NT2/D1 (cell line): Measurements from ENCODE around the gene ATP8B1.
A peak's percentile ranks its signal among the peaks of the same experiment; 100 is the strongest.

Experiments
- DNase-seq: peaks from one replicate; pipeline ENCODE4 v3.0.0-alpha.2; 2011; ENCODE audit warnings: low read depth, low spot score
- H3K27me3 ChIP-seq: 2 replicates; pipeline ENCODE4 v1.6.0; 2011; ENCODE audit warnings: mild to moderate bottlenecking; ENCODE audit not compliant: insufficient read length, insufficient read depth
- H3K36me3 ChIP-seq: 2 replicates; pipeline ENCODE4 v1.6.1; 2011; ENCODE audit warnings: mild to moderate bottlenecking, low read length, mixed read lengths; ENCODE audit not compliant: insufficient read depth, insufficient read length
- H3K4me1 ChIP-seq: 2 replicates; pipeline ENCODE4 v1.5.1; 2011; ENCODE audit not compliant: insufficient read depth, insufficient read length
- H3K4me3 ChIP-seq: 2 replicates; pipeline ENCODE4 v1.5.1; 2011; ENCODE audit warnings: low read depth; ENCODE audit not compliant: insufficient read length
- H3K9ac ChIP-seq: 2 replicates; pipeline ENCODE4 v1.6.0; 2011; ENCODE audit warnings: low read depth; ENCODE audit not compliant: insufficient read length
- H3K9me3 ChIP-seq: 2 replicates; pipeline ENCODE4 v1.5.1; 2011; ENCODE audit warnings: mild to moderate bottlenecking, low read length; ENCODE audit not compliant: insufficient read depth
- SUZ12 ChIP-seq: IDR thresholded peaks from 2 replicates; pipeline ENCODE4 v1.6.1; 2011; ENCODE audit not compliant: insufficient read length, insufficient read depth; ENCODE audit errors: extremely low read depth
- YY1 ChIP-seq: IDR thresholded peaks from 2 replicates; pipeline ENCODE4 v1.6.1; 2011; ENCODE audit not compliant: insufficient read length, insufficient read depth
- ZNF274 ChIP-seq: IDR thresholded peaks from 2 replicates; pipeline ENCODE4 v1.6.1; 2011; ENCODE audit warnings: mild to moderate bottlenecking, low read depth, low read length

Gene ATP8B1

DNA sequence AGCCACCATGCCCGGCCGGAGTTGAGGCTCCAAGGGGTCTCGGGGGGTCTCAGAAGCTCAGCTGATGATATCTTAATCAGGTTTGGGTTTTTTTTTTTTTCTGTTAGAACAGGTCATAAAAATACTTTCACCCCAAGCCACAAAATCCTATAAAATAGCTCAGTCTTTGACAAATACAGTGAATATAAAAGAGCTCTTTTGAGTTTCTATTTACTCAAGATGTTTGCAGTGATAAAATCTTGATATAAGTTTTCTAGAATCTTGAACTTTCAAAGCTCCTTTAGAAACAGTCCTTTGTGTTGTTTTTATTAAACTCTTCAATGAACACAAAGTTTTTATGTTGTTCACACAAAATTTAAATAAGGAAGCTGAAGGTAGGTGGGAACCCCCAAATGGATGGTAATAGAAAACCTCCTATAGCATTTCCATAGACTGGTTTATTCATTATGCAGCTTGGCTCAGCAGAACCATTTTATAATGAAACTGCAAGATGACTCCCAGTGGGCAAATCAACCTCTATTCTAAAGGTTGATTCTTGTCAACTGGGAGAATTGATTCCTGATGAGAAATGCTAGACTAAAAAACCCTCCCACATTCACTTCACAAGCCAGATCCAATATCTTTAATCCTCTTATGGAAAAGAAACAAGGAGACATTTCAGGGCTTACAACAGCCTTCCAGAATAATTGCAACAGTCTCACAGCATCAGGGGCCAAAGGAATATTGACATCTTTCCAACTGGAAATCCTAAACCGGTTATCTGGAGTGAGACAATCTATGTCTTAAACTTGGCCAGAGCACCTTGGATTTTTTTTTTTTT lies 167.9 kb downstream of the ATP8B1 start:
- no peaks in the 10 kb centered on the region for H3K36me3 ChIP-seq
- TF ChIP-seq SUZ12: no peak
- no peak for TF ChIP-seq YY1
- TF ChIP-seq ZNF274: no peak
- no peak overlapping the region for H3K9ac ChIP-seq
- no peak overlapping the region for H3K4me3 ChIP-seq
- no peak for DNase-seq
- no peaks in the 10 kb centered on the region for H3K9me3 ChIP-seq
- H3K27me3 ChIP-seq: no peaks in the 10 kb centered on the region
- H3K4me1 ChIP-seq: no peaks in the 10 kb centered on the region

DNA sequence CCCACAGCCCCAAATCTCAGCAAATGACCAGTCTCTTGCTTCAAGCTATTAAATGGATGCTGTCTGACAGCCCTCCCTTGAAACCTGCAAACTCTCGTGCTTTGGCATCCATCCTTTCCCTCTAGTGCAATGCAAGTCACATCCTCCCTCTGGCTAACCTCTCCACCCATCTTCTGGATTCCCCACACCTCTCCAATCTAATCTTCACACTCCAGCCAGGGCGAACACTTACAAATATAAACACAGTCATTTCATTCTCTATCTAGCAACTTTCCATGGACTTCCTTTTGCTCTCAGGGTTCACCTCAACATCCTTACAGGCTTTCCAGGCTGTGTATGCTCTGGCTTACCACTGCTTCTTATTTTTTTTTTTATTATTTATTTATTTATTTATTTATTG lies 171.4 kb downstream of the ATP8B1 start:
- Histone ChIP-seq H3K36me3 (no peaks in the 10 kb centered on the region), H3K9me3 (no peaks in the 10 kb centered on the region), H3K4me3 (no peak overlapping the region), H3K9ac (no peak overlapping the region), H3K4me1 (no peaks in the 10 kb centered on the region), H3K27me3 (no peaks in the 10 kb centered on the region)
- TF ChIP-seq ZNF274 (no peak), YY1 (no peak), SUZ12 (no peak)
- DNase-seq: no peak

DNA sequence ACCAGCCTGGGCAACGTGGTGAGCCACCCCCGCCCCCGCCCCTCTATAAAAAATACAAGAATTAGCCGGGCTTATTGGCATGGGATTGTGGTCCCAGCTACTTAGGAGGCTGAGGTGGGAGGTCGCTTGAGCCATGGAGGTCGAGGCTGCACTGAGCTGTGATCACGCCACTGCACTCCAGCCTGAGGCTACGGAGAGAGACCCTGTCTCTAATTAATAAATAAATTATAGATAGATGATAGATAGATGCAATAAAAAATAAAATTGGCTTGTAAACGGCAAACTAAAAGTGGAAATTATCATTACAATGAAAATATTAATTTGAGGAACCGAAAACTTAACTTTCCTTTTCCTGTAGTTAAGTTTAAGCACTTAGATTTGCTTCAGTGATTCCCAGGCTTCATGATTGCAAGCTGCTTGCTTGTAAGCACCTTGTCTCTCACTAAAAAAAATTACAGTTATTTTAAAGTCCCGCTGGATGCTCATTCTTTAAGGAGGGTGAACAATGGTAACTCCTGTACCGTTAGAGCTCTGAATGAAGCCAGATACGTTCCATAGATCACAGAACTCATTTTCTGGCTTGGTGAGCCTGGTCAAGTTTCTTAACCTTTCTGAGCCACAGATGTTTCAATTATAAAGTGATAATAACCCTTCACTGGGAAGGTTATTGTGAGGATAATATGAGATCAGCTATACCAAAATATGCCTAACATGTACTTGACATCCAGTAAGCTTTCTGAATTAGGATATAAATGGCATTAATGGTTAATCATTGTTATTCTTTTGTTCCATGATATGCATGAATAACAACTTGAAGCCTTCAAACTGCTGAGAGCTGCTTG lies 172.1 kb downstream of the ATP8B1 start:
- Histone ChIP-seq H3K36me3 (no peaks in the 10 kb centered on the region), H3K9ac (peak overlapping the region; percentile 80), H3K4me3 (peak overlapping the region; percentile 46), H3K4me1 (no peaks in the 10 kb centered on the region), H3K27me3 (no peaks in the 10 kb centered on the region), H3K9me3 (no peaks in the 10 kb centered on the region)
- TF ChIP-seq SUZ12: no peak
- no peak for TF ChIP-seq ZNF274
- no peak for TF ChIP-seq YY1
- no peak for DNase-seq

DNA sequence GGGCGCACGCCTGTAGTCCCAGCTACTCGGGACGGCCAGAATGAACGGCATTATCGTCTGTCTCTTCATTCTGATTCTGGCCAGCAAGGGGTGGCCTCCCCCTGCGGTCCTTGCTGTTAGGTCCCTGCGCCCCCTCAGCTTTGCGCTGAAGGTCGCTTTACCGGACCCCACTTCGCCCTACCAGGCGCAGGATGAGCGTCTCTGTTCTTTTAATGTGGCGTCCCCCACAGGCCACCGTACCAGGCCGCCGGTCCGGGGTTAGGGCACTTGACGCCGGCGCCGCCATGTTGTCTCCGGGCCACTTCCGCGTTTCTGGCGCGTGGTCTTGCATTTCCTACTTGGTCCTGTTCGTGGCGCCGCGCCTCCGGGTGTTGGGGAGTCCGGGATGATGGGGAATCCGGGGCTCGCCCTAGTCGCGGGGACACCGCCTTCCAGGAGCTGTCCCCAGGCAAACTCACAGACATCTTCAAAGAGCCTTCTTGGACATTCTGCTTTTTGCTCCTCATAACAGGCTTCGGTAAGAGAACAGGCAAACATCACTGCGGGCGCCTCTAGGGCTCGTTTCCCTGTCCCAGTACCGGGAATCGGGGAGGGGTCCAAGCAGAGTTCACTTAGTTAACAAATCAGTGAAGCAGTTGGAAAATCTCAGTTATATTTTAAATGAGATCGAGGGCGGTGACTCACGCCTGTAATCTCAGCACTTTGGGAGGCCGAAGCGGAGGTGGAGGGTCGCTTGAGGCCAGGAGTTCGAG lies 172.9 kb downstream of the ATP8B1 start:
- TF ChIP-seq SUZ12 (no peak), ZNF274 (no peak), YY1 (peak; percentile 96)

DNA sequence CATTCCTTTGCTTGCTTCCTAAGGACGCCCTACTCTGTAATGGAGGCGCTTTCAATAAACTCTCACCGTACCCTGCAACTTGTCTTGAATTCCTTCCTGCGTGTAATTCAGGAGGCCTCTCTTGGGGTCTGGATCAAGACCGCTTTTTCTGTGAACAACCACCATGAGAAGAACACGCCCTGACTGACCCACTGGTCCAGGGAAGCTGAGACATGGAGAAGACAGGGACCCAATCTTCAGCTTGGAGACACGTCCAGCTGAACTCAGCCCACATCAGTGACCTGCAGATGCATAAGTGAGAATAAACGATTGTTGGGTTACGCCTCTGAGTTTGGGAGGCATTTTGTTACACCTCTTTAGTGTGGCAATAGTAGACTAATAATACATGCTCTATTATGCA lies 173.7 kb downstream of the ATP8B1 start:
- H3K27me3 ChIP-seq: no peaks in the 10 kb centered on the region
- TF ChIP-seq SUZ12 (no peak), ZNF274 (no peak), YY1 (no peak)
- H3K4me3 ChIP-seq: peak overlapping the region; percentile 46
- no peaks in the 10 kb centered on the region for H3K9me3 ChIP-seq
- H3K9ac ChIP-seq: no peak overlapping the region
- DNase-seq: no peak
- no peaks in the 10 kb centered on the region for H3K36me3 ChIP-seq
- no peaks in the 10 kb centered on the region for H3K4me1 ChIP-seq

More for the DNA sequence above, 172.9 kb downstream of the ATP8B1 start:
- H3K9me3 ChIP-seq: no peaks in the 10 kb centered on the region
- H3K9ac ChIP-seq: peak overlapping the region; percentile 80
- H3K4me3 ChIP-seq: peak overlapping the region; percentile 46
- no peaks in the 10 kb centered on the region for H3K4me1 ChIP-seq
- H3K36me3 ChIP-seq: no peaks in the 10 kb centered on the region
- DNase-seq: peak; percentile 77
- H3K27me3 ChIP-seq: no peaks in the 10 kb centered on the region

DNA sequence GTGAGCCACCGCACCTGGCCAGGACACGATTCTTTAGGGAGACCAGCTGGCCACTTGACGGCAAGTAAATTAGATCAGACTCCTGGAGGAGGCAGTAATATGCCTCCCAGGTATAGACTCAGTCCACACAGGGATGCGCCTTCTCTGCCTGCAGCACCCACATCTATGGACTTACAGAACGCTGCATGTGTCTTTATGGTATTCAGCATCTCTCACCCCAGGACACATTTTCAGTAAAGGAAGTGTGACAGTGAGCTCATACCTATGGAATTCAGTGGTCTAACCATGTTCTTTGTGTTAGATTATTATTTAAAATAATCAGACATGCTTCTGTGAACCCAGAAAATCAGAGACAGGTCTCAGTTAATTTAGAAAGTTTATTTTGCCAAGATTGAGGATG lies 175.6 kb downstream of the ATP8B1 start:
- no peak overlapping the region for H3K9ac ChIP-seq
- no peak overlapping the region for H3K4me3 ChIP-seq
- TF ChIP-seq YY1: no peak
- no peak for TF ChIP-seq ZNF274
- no peak for TF ChIP-seq SUZ12
- H3K27me3 ChIP-seq: no peaks in the 10 kb centered on the region
- H3K9me3 ChIP-seq: no peaks in the 10 kb centered on the region
- no peaks in the 10 kb centered on the region for H3K4me1 ChIP-seq
- H3K36me3 ChIP-seq: no peaks in the 10 kb centered on the region
- DNase-seq: no peak

DNA sequence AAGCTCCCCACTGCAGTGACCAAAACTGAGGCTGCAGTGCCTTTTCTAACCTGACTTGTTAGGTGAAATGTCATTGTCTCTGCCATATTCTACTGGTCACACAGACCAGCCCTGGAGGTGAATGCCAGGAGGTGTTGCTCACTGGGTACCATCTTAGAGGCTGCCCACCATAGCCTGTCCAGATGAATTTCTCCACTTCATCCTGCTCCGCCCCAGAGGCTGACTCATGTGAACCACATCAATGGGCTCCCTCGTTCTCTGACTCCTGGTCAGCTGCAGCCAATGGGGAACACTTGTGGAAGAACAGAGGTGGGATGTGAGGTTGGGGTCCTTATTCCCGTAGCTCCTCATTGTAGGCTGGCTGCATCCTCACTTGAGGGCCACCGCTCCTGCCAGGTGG lies 178.1 kb downstream of the ATP8B1 start:
- DNase-seq: no peak
- Histone ChIP-seq H3K36me3 (peaks cover 5% of the 10 kb centered on the region), H3K4me1 (no peaks in the 10 kb centered on the region), H3K9ac (no peak overlapping the region), H3K4me3 (no peak overlapping the region), H3K9me3 (no peaks in the 10 kb centered on the region), H3K27me3 (no peaks in the 10 kb centered on the region)
- no peak for TF ChIP-seq YY1
- TF ChIP-seq ZNF274: no peak
- no peak for TF ChIP-seq SUZ12
